Adrenal gland (tissue), 12 donors: ENCODE data around the gene MAP7. TPM values are rescaled to one million over a fixed set of nuclear protein-coding genes. Genes with fewer than 3 reads are reported as not detected.

Experiments used
- DNase-seq, 7 donors: peaks; one replicate each; pipeline ENCODE4 v3.0.0-alpha.2; 2019 to 2020
- H3K27ac ChIP-seq, 5 donors: fragments of 200-600 bp; sonication (generic) in 4 of 5; 1 replicate in 3 of 5; 2 replicates in 2 of 5; pipeline versions ENCODE4 v1.5.1 to v1.8.0; 2016 to 2020; ENCODE audit warnings: mild to moderate bottlenecking in 1 of 5
- H3K27me3 ChIP-seq: fragments of 200-600 bp; 2 replicates; pipeline ENCODE4 v1.8.0; 2021
- H3K36me3 ChIP-seq, 2 donors: fragments of 200-600 bp; replicated peaks in 1 of 2; 1 replicate in 1 of 2; 2 replicates in 1 of 2; pipeline versions ENCODE4 v1.5.1 to v1.8.0; 2018 to 2022
- H3K4me1 ChIP-seq, 2 donors: fragments of 200-600 bp; replicated peaks in 1 of 2; 1 replicate in 1 of 2; 2 replicates in 1 of 2; pipeline versions ENCODE4 v1.5.1 to v1.8.0; 2018 to 2021
- H3K4me3 ChIP-seq, 4 donors: fragments of 200-600 bp; sonication (generic) in 3 of 4; one replicate each; pipeline ENCODE4 v1.5.1; 2016 to 2018
- H3K9me3 ChIP-seq, 3 donors: fragments of 200-600 bp; sonication (generic) in 1 of 3; replicated peaks in 1 of 3; 1 replicate in 2 of 3; 2 replicates in 1 of 3; pipeline versions ENCODE4 v1.5.1 to v1.8.0; 2016 to 2021
- POLR2A ChIP-seq, 2 donors: fragments of 450-650 bp; IDR thresholded peaks; one replicate each; pipeline ENCODE4 v1.6.1; 2017; ENCODE audit warnings: antibody characterized with exemption in 2 of 2, mild to moderate bottlenecking in 2 of 2, moderate library complexity in 1 of 2
- WGBS, 4 donors: extraction: QIAGEN DNeasy Blood & Tissue Kit in 2 of 4; methylation state at CpG; one replicate each; pipeline versions ENCODE4 v1.1.5 to v1.1.7; 2013 to 2017; 5-methylcytosine and 5-hydroxymethylcytosine counted together
- intact Hi-C, 2 donors: fragments of 100-400 bp; cut with DNase I; formaldehyde crosslinking; loops; one replicate each; pipeline versions ENCODE4 v1.14.1 to v1.15.0; 2022 to 2023
- polyA plus RNA-seq, 3 donors: library from polyadenylated mRNA; stranded (reverse); fragments of 200-250 nt in 2 of 3; fragments of 350-450 nt in 1 of 3; fragmentation: Illumina TruSeq in 1 of 3; extraction: RNeasy Lipid Tissue Mini Kit (QIAGEN cat#74804) in 1 of 3; gene quantifications; one replicate each; pipeline ENCODE4 v1.2.3, GENCODE V29; 2013 to 2014
- total RNA-seq, 9 donors: library from RNA; depleted of rRNA in 4 of 9; stranded (reverse); fragments of >200 nt in 4 of 9; fragments of 120-200 nt in 1 of 9; fragmentation: NEBNext Ultra II Directional in 1 of 9; extraction: Animal tissue kit (Norgen Biotek cat#: 25700) in 1 of 9; gene quantifications; one replicate each; pipeline versions ENCODE4 v1.1.0 to v1.2.4, GENCODE V29; 2013 to 2023
- TF ChIP-seq, protein P1 (sequence below), 6 experiments: fragments of 450-650 bp in 4 of 6; fragments of 200-600 bp in 2 of 6; sonication (generic) in 1 of 6; IDR thresholded peaks; 1 replicate in 5 of 6; 2 replicates in 1 of 6; pipeline versions ENCODE4 v1.5.1 to v1.8.0; 2016 to 2021; ENCODE audit warnings: antibody characterized with exemption in 6 of 6, mild to moderate bottlenecking in 2 of 6, moderate library complexity in 1 of 6
- donor health status: healthy with polysubstance abuse.
- donor health status: Bipolar disorder and iron deficiency.
- donor health status: DM: yes; HTN: yes; CAD: no.
- donor health status: DM: no; HTN: no; CAD: no.
- donor health status: DM: no; HTN: no; CAD: no.
- donor health status: DM: yes; HTN: yes; CAD: no.

Gene MAP7
- total and polyA plus RNA-seq, 12 donors = 4.7 to 31.6 (median 11.3) TPM

DNA sequence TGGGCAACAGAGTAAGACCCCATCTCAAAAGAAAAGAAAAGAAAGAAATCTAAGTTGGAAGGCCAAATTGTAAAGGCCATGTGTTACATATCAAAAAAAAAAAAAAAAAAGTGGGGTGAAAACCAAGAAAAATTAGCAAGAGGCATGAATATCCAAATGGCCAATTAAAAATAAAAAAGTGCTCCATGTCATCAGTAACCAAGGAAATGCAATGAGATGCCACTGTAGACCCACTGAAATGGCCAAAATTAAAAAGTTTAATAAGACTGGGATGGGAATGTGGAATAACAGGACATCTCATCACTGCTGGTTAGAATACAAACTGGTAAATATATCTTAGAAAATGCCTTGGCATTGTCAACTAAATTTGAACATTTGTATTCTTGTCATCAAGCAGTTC lies 230.5 kb downstream of the MAP7 start:
- TF ChIP-seq POLR2A (IDR thresholded peaks at IDR 0.05) = no peak
- TF ChIP-seq, protein P1, sequence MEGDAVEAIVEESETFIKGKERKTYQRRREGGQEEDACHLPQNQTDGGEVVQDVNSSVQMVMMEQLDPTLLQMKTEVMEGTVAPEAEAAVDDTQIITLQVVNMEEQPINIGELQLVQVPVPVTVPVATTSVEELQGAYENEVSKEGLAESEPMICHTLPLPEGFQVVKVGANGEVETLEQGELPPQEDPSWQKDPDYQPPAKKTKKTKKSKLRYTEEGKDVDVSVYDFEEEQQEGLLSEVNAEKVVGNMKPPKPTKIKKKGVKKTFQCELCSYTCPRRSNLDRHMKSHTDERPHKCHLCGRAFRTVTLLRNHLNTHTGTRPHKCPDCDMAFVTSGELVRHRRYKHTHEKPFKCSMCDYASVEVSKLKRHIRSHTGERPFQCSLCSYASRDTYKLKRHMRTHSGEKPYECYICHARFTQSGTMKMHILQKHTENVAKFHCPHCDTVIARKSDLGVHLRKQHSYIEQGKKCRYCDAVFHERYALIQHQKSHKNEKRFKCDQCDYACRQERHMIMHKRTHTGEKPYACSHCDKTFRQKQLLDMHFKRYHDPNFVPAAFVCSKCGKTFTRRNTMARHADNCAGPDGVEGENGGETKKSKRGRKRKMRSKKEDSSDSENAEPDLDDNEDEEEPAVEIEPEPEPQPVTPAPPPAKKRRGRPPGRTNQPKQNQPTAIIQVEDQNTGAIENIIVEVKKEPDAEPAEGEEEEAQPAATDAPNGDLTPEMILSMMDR (IDR thresholded peaks at IDR 0.05) = no peak
- H3K9me3 ChIP-seq = no peaks in the 10 kb centered on the region
- no peaks in the 10 kb centered on the region for H3K4me1 ChIP-seq
- no peaks in the 10 kb centered on the region for H3K27me3 ChIP-seq
- H3K36me3 ChIP-seq = no peaks in the 10 kb centered on the region
- DNase-seq = no peak
- H3K27ac ChIP-seq = no peak overlapping the region
- intact Hi-C loops = loop anchor here in 1 of 2 donors (10.0 kb wide), 1 partner anchor 785 kb away; no protein-coding TSS in a partner anchor
- no peak overlapping the region for H3K4me3 ChIP-seq

DNA sequence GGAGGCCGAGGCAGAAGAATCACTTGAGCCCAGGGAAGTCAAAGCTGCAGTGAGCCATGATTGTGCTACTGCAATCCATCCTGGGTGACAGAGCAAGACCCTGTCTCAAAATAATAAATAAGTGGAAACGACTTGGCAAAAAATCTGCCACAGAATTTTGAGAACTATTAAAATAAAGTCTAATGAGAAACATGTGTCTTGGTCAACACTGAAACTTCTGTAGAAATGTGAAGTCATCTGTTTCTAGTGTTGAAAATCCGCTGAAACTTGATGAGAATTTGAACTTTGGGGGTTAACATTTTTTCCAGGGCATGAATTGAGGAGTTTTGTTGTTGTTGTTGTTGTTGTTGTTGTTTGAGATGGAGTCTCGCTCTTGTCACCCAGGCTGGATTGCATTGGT lies 231.5 kb downstream of the MAP7 start:
- H3K27ac ChIP-seq = no peak overlapping the region
- no peak overlapping the region for H3K4me3 ChIP-seq
- no peaks in the 10 kb centered on the region for H3K36me3 ChIP-seq
- 58 to 79% (median 73%) methylated on average over 4 of the region's 4 CpGs for WGBS, 4 donors
- H3K27me3 ChIP-seq = no peaks in the 10 kb centered on the region
- H3K4me1 ChIP-seq = no peaks in the 10 kb centered on the region
- H3K9me3 ChIP-seq = no peaks in the 10 kb centered on the region
- intact Hi-C loops = loop anchor here in 1 of 2 donors (10.0 kb wide), 1 partner anchor 784 kb away; no protein-coding TSS in a partner anchor
- TF ChIP-seq POLR2A (IDR thresholded peaks at IDR 0.05) = no peak
- TF ChIP-seq, protein P1 (IDR thresholded peaks at IDR 0.05) = no peak
- no peak for DNase-seq

- TF ChIP-seq, protein P1 (IDR thresholded peaks at IDR 0.05) = no peak
- TF ChIP-seq POLR2A (IDR thresholded peaks at IDR 0.05) = no peak
- DNase-seq = no peak
- 54 to 88% (median 68%) methylated on average over 6 of the region's 6 CpGs for WGBS, 4 donors
- H3K27ac ChIP-seq = no peak overlapping the region
- H3K4me1 ChIP-seq = no peaks in the 10 kb centered on the region
- no peak overlapping the region for H3K4me3 ChIP-seq
- no peaks in the 10 kb centered on the region for H3K9me3 ChIP-seq
- H3K27me3 ChIP-seq = no peaks in the 10 kb centered on the region
- intact Hi-C loops = loop anchor here in 1 of 2 donors (10.0 kb wide), 1 partner anchor 783 kb away; no protein-coding TSS in a partner anchor
- no peaks in the 10 kb centered on the region for H3K36me3 ChIP-seq
Observed at GRCh38 chr6:136317971-136318370, 232.3 kb downstream of the MAP7 start.

- no peaks in the 10 kb centered on the region for H3K9me3 ChIP-seq
- WGBS, 4 donors = 34 to 41% (median 38%) methylated on average over 5 of the region's 5 CpGs
- no peak overlapping the region for H3K27ac ChIP-seq
- peak; percentile 52 to 82 (median 56) for DNase-seq
- H3K27me3 ChIP-seq = no peaks in the 10 kb centered on the region
- no peak overlapping the region for H3K4me3 ChIP-seq
- TF ChIP-seq POLR2A (IDR thresholded peaks at IDR 0.05) = no peak
- TF ChIP-seq, protein P1 (IDR thresholded peaks at IDR 0.05) = peak; percentile 67 to 91 (median 80)
- no peaks in the 10 kb centered on the region for H3K4me1 ChIP-seq
- H3K36me3 ChIP-seq = no peaks in the 10 kb centered on the region
- intact Hi-C loops = loop anchor here in 1 of 2 donors (10.0 kb wide), 1 partner anchor 782 kb away; no protein-coding TSS in a partner anchor
Observed at GRCh38 chr6:136317021-136317694, 233.1 kb downstream of the MAP7 start.
